HG02840 (cell line): ENCODE measurements around the gene RAB19.
"Not testable (repeated sequence)": the region's sequence is repeated elsewhere in the genome, so short reads cannot be mapped to it uniquely, and the experiment has no call there.

Experiments
- ATAC-seq: cut with Tn5 transposase; IDR thresholded peaks from one replicate; pipeline ENCODE4 v1.9.1; 2021; ENCODE audit warnings: mild to moderate bottlenecking, moderate library complexity, moderate number of reproducible peaks; ENCODE audit not compliant: unreplicated experiment, low FRiP score

Gene RAB19

GRCh38 chr7:140451716-140452115, 47.9 kb downstream of the RAB19 start:
- ATAC-seq = no peak

- no peak for ATAC-seq
Observed at GRCh38 chr7:140453273-140453672, 49.4 kb downstream of the RAB19 start.

- ATAC-seq = not testable (repeated sequence)
Observed at GRCh38 chr7:140453785-140454656, 50.2 kb downstream of the RAB19 start.

- ATAC-seq = no peak
Observed at GRCh38 chr7:140454657-140455015, 50.8 kb downstream of the RAB19 start.

- no peak for ATAC-seq
Observed at GRCh38 chr7:140455743-140456142, 51.9 kb downstream of the RAB19 start.

GRCh38 chr7:140456551-140457051, 52.7 kb downstream of the RAB19 start:
- no peak for ATAC-seq

GRCh38 chr7:140458201-140458600, 54.3 kb downstream of the RAB19 start:
- no peak for ATAC-seq

- ATAC-seq = no peak
Observed at GRCh38 chr7:140458916-140459315, 55.1 kb downstream of the RAB19 start.

- ATAC-seq = no peak
Observed at GRCh38 chr7:140463111-140463510, 59.3 kb downstream of the RAB19 start.

GRCh38 chr7:140475747-140476333, 72.0 kb downstream of the RAB19 start:
- no peak for ATAC-seq

GRCh38 chr7:140476698-140477261, 72.9 kb downstream of the RAB19 start:
- ATAC-seq = no peak
